ENCODE measurements around the gene PANK4. TPM values are rescaled to one million over a fixed set of nuclear protein-coding genes. Genes with fewer than 3 reads are reported as not detected.

The PANK4 gene
- total and polyA plus RNA-seq, 2 donors (not counting 3 experiments of a cell fraction or from before 2014, with no cell fraction given): 22.1 to 34.0 TPM

DNA sequence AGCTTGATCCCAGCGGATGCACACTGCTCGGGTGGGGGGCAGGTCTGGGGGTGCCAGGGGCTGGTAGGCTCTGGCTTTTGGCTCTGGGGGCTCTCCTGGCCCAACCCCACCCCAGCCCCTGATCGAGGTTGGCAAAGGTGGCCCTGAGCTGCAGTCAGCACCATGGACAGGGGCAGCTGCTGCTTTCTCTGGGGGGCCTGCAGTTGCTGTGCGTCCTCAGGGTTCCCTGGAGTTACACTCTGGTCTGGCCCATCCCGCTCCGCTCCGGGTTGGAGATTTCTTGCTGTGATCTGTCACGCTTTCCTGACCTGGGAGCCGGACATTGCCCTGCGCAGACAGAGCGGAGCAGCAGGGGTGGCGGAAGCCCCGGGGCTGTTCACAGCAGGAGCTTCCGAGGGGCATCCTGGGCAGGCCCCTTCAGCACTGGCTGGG, 58.3 kb downstream of the PANK4 start:
- ChIA-PET CTCF (no interaction called here), POLR2A (no interaction called here)
- Histone ChIP-seq H3K9me1 (replicated peaks; ENCODE audit: control insufficient read depth, extremely low read depth, insufficient read depth, low read length) (no peaks in the 10 kb centered on the region), H4K20me1 (replicated peaks; ENCODE audit: control insufficient read depth, extremely low read depth, insufficient read depth, low read length) (no peaks in the 10 kb centered on the region), H3K4me1 (ENCODE audit: control insufficient read depth, extremely low read depth, insufficient read depth, low read length) (no peaks in the 10 kb centered on the region), H3K4me3 (replicated peaks in 1 of 3; ENCODE audit: insufficient read depth in 1 of 3, low read depth in 1 of 3, low read length in 3 of 3) (no peak overlapping the region), H3K79me2 (ENCODE audit: control insufficient read depth, insufficient read depth, low read length) (no peaks in the 10 kb centered on the region), H3K9me3 (replicated peaks; ENCODE audit: control insufficient read depth, insufficient read depth, low read length) (no peaks in the 10 kb centered on the region), H3K9ac (replicated peaks; ENCODE audit: extremely low read depth, insufficient read depth, low read length) (no peak overlapping the region), H3K27me3 (ENCODE audit: control insufficient read depth in 2 of 2, insufficient read depth in 2 of 2, low read length in 2 of 2) (no peaks in the 10 kb centered on the region), H3K36me3 (ENCODE audit: control insufficient read depth in 2 of 2, extremely low read depth in 1 of 2, insufficient read depth in 2 of 2, low read length in 2 of 2) (no peaks in the 10 kb centered on the region), H3K4me2 (ENCODE audit: insufficient read depth, low read length) (no peak overlapping the region), H2AFZ (ENCODE audit: low read depth, low read length) (no peak overlapping the region), H3K27ac (ENCODE audit: insufficient read depth, low read depth, low read length) (no peak overlapping the region)
- dilution Hi-C loops (cut with MboI; ENCODE audit: extremely low pct_ligation_motif_present, low sequenced_read_pairs): no loop called here
- FAIRE-seq (no peak), DNase-seq (ENCODE audit: low read depth, low spot score) (peak; percentile 5)
- BruUV-seq (replicated peaks): no TSS peak
- intact Hi-C loops (cut with micrococcal nuclease): no loop called here
- TF ChIP-seq, protein P1, sequence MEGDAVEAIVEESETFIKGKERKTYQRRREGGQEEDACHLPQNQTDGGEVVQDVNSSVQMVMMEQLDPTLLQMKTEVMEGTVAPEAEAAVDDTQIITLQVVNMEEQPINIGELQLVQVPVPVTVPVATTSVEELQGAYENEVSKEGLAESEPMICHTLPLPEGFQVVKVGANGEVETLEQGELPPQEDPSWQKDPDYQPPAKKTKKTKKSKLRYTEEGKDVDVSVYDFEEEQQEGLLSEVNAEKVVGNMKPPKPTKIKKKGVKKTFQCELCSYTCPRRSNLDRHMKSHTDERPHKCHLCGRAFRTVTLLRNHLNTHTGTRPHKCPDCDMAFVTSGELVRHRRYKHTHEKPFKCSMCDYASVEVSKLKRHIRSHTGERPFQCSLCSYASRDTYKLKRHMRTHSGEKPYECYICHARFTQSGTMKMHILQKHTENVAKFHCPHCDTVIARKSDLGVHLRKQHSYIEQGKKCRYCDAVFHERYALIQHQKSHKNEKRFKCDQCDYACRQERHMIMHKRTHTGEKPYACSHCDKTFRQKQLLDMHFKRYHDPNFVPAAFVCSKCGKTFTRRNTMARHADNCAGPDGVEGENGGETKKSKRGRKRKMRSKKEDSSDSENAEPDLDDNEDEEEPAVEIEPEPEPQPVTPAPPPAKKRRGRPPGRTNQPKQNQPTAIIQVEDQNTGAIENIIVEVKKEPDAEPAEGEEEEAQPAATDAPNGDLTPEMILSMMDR (IDR thresholded peaks at IDR 0.05; ENCODE audit: extremely low read depth in 1 of 2, insufficient read depth in 1 of 2, low read depth in 1 of 2, low read length in 2 of 2): no peak
- no peak for TF ChIP-seq JUN (IDR thresholded peaks at IDR 0.05; ENCODE audit: borderline replicate concordance, insufficient read depth, insufficient read length, low read depth)
- no peak for TF ChIP-seq MYC (IDR thresholded peaks at IDR 0.05; ENCODE audit: low read depth, low read length)
- no peak for TF ChIP-seq POLR2AphosphoS5 (IDR thresholded peaks at IDR 0.05; ENCODE audit: insufficient read depth, low read depth, low read length)
- TF ChIP-seq POLR2A (IDR thresholded peaks at IDR 0.05; ENCODE audit: low read depth, low read length): no peak
- no peak for TF ChIP-seq GATA2 (IDR thresholded peaks at IDR 0.05; ENCODE audit: insufficient read depth, insufficient read length, low read depth, low read length)
- TF ChIP-seq FOS (IDR thresholded peaks at IDR 0.05; ENCODE audit: borderline replicate concordance, insufficient read depth, low read length): no peak
- no peak for TF ChIP-seq EZH2 (IDR thresholded peaks at IDR 0.05; ENCODE audit: borderline replicate concordance, low read depth, low read length, severe bottlenecking)
- TF ChIP-seq, protein P2, sequence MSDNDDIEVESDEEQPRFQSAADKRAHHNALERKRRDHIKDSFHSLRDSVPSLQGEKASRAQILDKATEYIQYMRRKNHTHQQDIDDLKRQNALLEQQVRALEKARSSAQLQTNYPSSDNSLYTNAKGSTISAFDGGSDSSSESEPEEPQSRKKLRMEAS (IDR thresholded peaks at IDR 0.05; ENCODE audit: insufficient read depth, insufficient read length): no peak

All from endothelial cell of umbilical vein (primary cell).